Activated CD8-positive, alpha-beta memory T cell treated with anti-CD3 and anti-CD28 coated beads for 1 hour (primary cell): Measurements from ENCODE around the gene ZNF512B.

Source experiments
- DNase-seq, 2 donors: peaks; one replicate each; pipeline ENCODE4 v3.0.0-alpha.2; 2020; ENCODE audit warnings: low read depth in 1 of 2; ENCODE audit errors: extremely low read depth in 1 of 2

The ZNF512B gene

GRCh38 chr20:63951398-63952209 lies 18.1 kb downstream of the ZNF512B start:
- no peak for DNase-seq

- no peak for DNase-seq
Measured at GRCh38 chr20:63950701-63951397, 18.9 kb downstream of the ZNF512B start.

GRCh38 chr20:63947638-63948456 lies 21.9 kb downstream of the ZNF512B start:
- DNase-seq: no peak

- DNase-seq: no peak
Measured at GRCh38 chr20:63946986-63947637, 22.6 kb downstream of the ZNF512B start.

- DNase-seq: no peak
Measured at GRCh38 chr20:63945921-63946920, 23.5 kb downstream of the ZNF512B start.

- no peak for DNase-seq
Measured at GRCh38 chr20:63945031-63945658, 24.6 kb downstream of the ZNF512B start.

- DNase-seq: no peak
Measured at GRCh38 chr20:63944078-63944941, 25.4 kb downstream of the ZNF512B start.

GRCh38 chr20:63943808-63944077 lies 26.0 kb downstream of the ZNF512B start:
- no peak for DNase-seq

- DNase-seq: no peak
Measured at GRCh38 chr20:63942969-63943807, 26.5 kb downstream of the ZNF512B start.

- DNase-seq: no peak
Measured at GRCh38 chr20:63942250-63942951, 27.3 kb downstream of the ZNF512B start.

- DNase-seq: peak; percentile 57 to 59
Measured at GRCh38 chr20:63941282-63942081, 28.2 kb downstream of the ZNF512B start.

GRCh38 chr20:63940472-63941266 lies 29.1 kb downstream of the ZNF512B start:
- DNase-seq: no peak

GRCh38 chr20:63940071-63940471 lies 29.7 kb downstream of the ZNF512B start:
- no peak for DNase-seq

GRCh38 chr20:63939061-63939935 lies 30.4 kb downstream of the ZNF512B start:
- no peak for DNase-seq
